Epithelial cell of prostate (primary cell): Measurements from ENCODE around the gene FBLN2.

Experiments used
- DNase-seq: peaks from one replicate; pipeline ENCODE4 v3.0.0-alpha.2; 2011; ENCODE audit warnings: low read depth, low spot score
- H3K27ac ChIP-seq: fragments of 450-650 bp; 2 replicates; pipeline ENCODE4 v1.5.1; 2017; ENCODE audit warnings: mild to moderate bottlenecking

FBLN2 gene

GRCh38 chr3:13654330-13655060 lies 105.6 kb downstream of the FBLN2 start:
- DNase-seq, result no peak
- no peak overlapping the region for H3K27ac ChIP-seq

GRCh38 chr3:13655061-13655913 lies 106.4 kb downstream of the FBLN2 start:
- H3K27ac ChIP-seq, result no peak overlapping the region
- no peak for DNase-seq

- DNase-seq, result no peak
These were observed 107.8 kb downstream of the FBLN2 start for GRCh38 chr3:13656584-13657301.

GRCh38 chr3:13657660-13658435 lies 108.9 kb downstream of the FBLN2 start:
- DNase-seq, result no peak
- H3K27ac ChIP-seq, result no peak overlapping the region

More at GRCh38 chr3:13656584-13657301, 107.8 kb downstream of the FBLN2 start:
- H3K27ac ChIP-seq, result no peak overlapping the region

GRCh38 chr3:13658681-13659080 lies 109.8 kb downstream of the FBLN2 start:
- H3K27ac ChIP-seq, result no peak overlapping the region
- no peak for DNase-seq

- no peak for DNase-seq
These were observed 110.5 kb downstream of the FBLN2 start for GRCh38 chr3:13659221-13659969.

GRCh38 chr3:13660042-13660874 lies 111.3 kb downstream of the FBLN2 start:
- DNase-seq, result no peak
- no peak overlapping the region for H3K27ac ChIP-seq

More at GRCh38 chr3:13659221-13659969, 110.5 kb downstream of the FBLN2 start:
- no peak overlapping the region for H3K27ac ChIP-seq

- DNase-seq, result no peak
- H3K27ac ChIP-seq, result no peak overlapping the region
These were observed 112.2 kb downstream of the FBLN2 start for GRCh38 chr3:13661121-13661520.

GRCh38 chr3:13662238-13662847 lies 113.4 kb downstream of the FBLN2 start:
- no peak overlapping the region for H3K27ac ChIP-seq
- DNase-seq, result no peak

GRCh38 chr3:13663781-13664535 lies 115.0 kb downstream of the FBLN2 start:
- no peak overlapping the region for H3K27ac ChIP-seq
- DNase-seq, result no peak

- no peak for DNase-seq
- H3K27ac ChIP-seq, result no peak overlapping the region
These were observed 116.8 kb downstream of the FBLN2 start for GRCh38 chr3:13665582-13666226.

- H3K27ac ChIP-seq, result no peak overlapping the region
- DNase-seq, result no peak
These were observed 117.3 kb downstream of the FBLN2 start for GRCh38 chr3:13666227-13666619.

- DNase-seq, result no peak
These were observed 118.1 kb downstream of the FBLN2 start for GRCh38 chr3:13666781-13667709.

GRCh38 chr3:13668136-13668535 lies 119.2 kb downstream of the FBLN2 start:
- no peak overlapping the region for H3K27ac ChIP-seq
- DNase-seq, result no peak

More at GRCh38 chr3:13666781-13667709, 118.1 kb downstream of the FBLN2 start:
- no peak overlapping the region for H3K27ac ChIP-seq

GRCh38 chr3:13669457-13669856 lies 120.5 kb downstream of the FBLN2 start:
- H3K27ac ChIP-seq, result no peak overlapping the region
- DNase-seq, result no peak

GRCh38 chr3:13670292-13670691 lies 121.4 kb downstream of the FBLN2 start:
- DNase-seq, result no peak
- H3K27ac ChIP-seq, result no peak overlapping the region
